GM21515 (cell line): Measurements from ENCODE around the gene POF1B.
"Not testable (repeated sequence)": the region's sequence is repeated elsewhere in the genome, so short reads cannot be mapped to it uniquely, and the experiment has no call there.

ENCODE experiments used
- ATAC-seq: cut with Tn5 transposase; IDR thresholded peaks from one replicate; pipeline ENCODE4 v1.9.1; 2021; ENCODE audit not compliant: unreplicated experiment

POF1B gene

GRCh38 chrX:85379174-85379907 is at the start of gene POF1B:
TSS of gene POF1B (minus strand) at chrX:85379665. CDS start at chrX:85379454, 211 bp downstream.
- peak; percentile 85 for ATAC-seq

- no peak for ATAC-seq
Measured at GRCh38 chrX:85429066-85429465, 49.6 kb upstream of the POF1B start.

- ATAC-seq = no peak
Measured at GRCh38 chrX:85419293-85419692, 39.8 kb upstream of the POF1B start.

GRCh38 chrX:85391878-85392238 is 12.4 kb upstream of the POF1B start:
- no peak for ATAC-seq

GRCh38 chrX:85391185-85391877 is 11.9 kb upstream of the POF1B start:
- ATAC-seq = no peak

GRCh38 chrX:85381602-85382001 is 2.1 kb upstream of the POF1B start:
- ATAC-seq = no peak

- no peak for ATAC-seq
Measured at GRCh38 chrX:85378461-85378860, 1.0 kb downstream of the POF1B start.

- ATAC-seq = no peak
Measured at GRCh38 chrX:85375333-85375738, 4.1 kb downstream of the POF1B start.

- ATAC-seq = no peak
Measured at GRCh38 chrX:85365370-85365995, 14.0 kb downstream of the POF1B start.

GRCh38 chrX:85359051-85359450 is 20.4 kb downstream of the POF1B start:
- ATAC-seq = no peak

GRCh38 chrX:85345523-85345922 is 33.9 kb downstream of the POF1B start:
- ATAC-seq = no peak

- no peak for ATAC-seq
Measured at GRCh38 chrX:85327060-85327333, 52.5 kb downstream of the POF1B start.

- no peak for ATAC-seq
Measured at GRCh38 chrX:85326234-85327059, 53.0 kb downstream of the POF1B start.

GRCh38 chrX:85311348-85311747 is 68.1 kb downstream of the POF1B start:
- ATAC-seq = not testable (repeated sequence)

GRCh38 chrX:85309717-85310116 is 69.7 kb downstream of the POF1B start:
- no peak for ATAC-seq

GRCh38 chrX:85303544-85303943 is 75.9 kb downstream of the POF1B start:
- peak; percentile 79 for ATAC-seq

GRCh38 chrX:85288992-85289723 is 90.3 kb downstream of the POF1B start:
- no peak for ATAC-seq

GRCh38 chrX:85285286-85285685 is 94.2 kb downstream of the POF1B start:
- not testable (repeated sequence) for ATAC-seq

GRCh38 chrX:85244450-85245211 is 134.8 kb downstream of the POF1B start:
- peak; percentile 47 for ATAC-seq
